ENCODE measurements around the gene TH.
"Not testable (repeated sequence)": the region's sequence is repeated elsewhere in the genome, so short reads cannot be mapped to it uniquely, and the experiment has no call there.

TH gene

DNA sequence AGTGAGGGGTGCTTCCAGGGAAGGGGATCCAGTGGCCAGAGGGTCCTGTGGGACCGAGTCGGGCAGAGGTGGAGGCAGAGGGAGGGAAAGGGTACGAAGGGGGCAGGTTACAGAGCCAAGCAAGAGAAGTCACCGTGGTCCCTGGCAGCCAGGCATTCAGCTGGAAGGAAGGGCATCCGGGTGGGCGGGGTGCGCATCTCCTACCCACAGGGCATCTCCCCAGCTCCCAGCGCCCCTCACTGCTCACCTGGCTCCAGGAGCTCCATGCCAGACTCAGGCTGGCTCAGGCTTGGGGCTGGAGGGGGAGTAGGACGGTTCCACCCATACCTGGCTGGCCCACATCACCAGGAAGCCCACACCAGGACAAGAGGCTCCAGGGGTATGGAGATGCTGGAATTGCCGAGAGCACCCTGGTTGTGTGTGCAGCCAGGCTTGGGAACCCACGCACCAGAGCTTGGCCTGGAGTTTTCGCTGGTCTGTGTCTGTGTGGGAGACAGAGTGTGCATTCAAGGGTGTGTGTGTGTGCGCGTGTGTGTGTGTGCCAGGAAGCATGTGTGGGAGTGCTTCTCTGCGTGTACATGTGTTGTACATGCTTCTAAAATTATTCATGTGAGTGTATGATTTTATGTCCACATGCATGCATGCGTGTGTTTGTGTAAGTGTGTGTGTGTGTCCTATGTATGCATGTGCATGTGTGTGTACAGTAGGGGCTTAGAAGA lies 6.6 kb upstream of the TH start:
- not testable (repeated sequence) for DNase-seq (ENCODE audit: low spot score)

DNA sequence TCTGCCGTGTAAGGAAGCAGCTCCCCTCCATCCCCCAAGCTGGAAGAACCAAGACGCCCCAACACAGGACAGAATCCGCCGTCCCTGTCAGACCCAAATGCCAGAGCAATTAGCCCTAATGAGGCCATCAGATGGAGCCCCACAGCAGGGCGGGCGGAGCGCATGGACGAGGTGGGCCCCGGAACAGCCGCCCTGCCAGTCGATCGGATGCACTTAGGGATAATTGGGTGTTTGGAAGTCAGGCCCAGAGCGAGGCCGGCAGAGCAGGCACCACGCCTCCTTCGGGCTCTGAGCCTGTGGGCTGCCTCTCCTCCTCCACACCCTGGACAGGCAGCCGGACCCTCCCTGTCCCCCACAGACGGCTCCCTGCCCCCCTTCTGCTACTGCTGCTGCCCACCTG lies 5.5 kb upstream of the TH start:
- no peak for DNase-seq (ENCODE audit: low spot score)

DNA sequence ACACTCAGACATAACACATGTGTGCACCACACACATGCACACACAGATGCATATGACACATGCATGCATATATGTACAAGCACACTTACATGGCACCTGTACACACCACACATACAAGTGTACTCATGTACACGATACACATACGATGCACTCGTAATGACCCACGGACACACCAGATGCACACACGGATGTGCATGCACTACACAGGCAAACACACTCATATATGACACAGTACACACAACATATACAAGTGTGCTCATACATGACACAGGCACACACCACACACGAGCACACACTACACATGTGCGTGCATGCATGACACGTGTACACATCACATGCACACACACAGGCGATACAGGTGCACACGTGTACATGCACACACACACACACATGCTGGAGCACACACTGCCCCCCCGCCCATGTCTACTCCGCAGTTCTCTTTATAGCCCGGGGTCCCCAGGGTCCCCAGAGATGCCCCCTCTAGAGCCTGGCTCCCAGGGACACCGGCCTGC lies 4.8 kb upstream of the TH start:
- DNase-seq (ENCODE audit: low spot score): no peak

DNA sequence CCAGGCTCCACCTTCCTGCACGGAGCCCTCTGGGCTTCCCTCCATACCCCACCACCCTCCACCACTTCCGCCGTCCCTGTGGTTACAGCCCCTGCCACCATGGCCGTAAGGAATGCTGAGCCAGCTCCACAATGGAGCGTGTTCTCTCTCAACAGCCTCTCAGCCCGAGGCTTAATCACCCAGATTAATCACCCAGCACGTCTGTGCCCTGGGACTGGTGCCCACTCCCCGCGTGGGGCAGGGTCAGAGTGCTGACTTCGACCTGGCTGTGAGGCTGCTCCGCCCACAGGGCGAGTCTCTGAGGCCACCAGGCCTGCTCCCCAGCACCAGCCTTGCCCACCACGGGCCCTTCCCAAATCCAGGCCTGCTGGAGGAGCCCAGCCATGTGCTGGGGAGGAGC lies 4.0 kb upstream of the TH start:
- no peak for DNase-seq (ENCODE audit: low spot score)

DNA sequence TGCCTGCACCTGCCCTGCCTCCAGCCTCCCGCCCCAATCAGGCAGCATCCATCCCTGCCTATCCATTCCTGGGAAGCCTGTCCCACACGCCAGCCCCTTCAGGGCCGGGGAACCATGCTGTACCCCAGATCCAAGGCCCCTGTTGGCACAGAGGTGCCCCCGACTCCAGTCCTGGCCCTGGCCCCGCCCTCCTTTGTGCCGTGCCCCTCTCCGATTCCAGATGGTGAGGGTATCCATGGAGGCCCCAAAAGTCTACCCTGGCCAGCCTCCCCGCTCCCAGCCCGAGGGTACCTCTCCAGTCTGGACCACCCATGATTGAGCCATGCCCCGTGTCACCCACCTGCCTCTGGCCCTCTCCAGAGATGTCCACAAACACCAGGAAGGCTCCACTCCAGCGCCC lies 2.7 kb upstream of the TH start:
- no peak for DNase-seq (ENCODE audit: low spot score)

DNA sequence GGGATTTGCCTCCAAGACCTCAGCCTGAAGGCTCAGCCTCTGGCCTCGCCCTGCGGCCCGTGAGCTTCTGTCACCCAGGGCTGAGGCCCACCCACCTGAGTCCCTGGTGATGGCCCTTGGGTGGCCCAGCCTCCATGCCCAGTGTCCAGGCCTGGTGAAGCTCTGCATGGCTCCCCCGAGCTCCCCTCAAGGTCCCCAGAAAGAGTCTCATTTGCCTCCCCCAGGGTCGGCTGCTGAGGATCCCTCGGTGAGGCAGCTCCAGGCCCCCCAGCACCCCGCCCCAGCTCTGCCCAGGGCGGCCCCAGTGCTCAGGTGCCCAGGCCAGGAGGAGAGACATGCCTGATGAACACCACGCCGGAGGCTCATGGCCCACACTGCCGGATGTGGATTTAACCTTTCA lies 2.1 kb upstream of the TH start:
- DNase-seq (ENCODE audit: low spot score): no peak

DNA sequence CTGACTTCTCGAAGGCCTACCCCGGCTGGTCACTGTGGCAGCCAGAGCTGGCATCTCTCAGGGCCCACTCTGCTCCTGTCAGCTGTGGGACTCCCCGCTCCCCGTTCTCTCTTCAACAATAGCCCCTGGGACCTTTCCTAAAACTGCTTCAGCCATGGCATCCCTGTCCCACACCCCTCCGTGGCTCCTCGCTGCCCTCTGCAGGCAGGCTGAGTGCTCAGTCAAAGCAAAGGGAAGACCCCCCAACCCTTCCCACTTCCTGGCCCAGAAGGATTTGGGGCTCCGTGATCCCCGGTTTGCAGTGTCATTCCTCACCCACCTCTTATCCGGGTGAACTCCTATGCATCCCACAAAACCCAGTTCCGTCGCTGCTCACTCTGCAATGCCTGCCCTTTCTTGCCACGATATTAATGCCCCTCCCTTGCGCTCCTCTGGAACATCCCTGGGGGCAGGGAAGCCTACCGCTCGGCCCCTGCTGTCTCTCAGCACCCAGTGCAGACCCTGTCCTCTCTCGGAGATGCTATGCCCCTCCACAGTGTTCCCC lies 1.6 kb upstream of the TH start:
- DNase-seq (ENCODE audit: low spot score): no peak

DNA sequence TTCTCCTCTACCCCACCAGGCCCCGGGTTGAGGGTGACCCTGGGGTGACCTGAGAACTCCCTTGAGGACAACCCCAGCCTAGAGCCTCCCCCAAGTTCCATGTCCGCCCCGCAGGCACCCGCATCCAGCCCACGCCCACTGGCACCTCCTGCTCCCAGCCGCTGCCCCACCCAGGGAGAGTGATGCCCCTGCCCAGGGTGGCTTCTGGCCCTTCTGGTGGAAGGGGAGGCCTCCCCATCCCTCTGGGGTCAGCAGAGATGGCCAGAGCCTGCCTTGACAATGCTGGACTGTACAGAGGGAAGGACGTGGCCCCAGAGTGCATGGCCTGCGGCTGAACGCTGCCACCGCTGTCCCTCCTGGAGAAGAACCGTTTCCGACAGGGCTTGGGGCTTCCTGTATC lies 1.1 kb upstream of the TH start:
- no peak for DNase-seq (ENCODE audit: low spot score)

DNA sequence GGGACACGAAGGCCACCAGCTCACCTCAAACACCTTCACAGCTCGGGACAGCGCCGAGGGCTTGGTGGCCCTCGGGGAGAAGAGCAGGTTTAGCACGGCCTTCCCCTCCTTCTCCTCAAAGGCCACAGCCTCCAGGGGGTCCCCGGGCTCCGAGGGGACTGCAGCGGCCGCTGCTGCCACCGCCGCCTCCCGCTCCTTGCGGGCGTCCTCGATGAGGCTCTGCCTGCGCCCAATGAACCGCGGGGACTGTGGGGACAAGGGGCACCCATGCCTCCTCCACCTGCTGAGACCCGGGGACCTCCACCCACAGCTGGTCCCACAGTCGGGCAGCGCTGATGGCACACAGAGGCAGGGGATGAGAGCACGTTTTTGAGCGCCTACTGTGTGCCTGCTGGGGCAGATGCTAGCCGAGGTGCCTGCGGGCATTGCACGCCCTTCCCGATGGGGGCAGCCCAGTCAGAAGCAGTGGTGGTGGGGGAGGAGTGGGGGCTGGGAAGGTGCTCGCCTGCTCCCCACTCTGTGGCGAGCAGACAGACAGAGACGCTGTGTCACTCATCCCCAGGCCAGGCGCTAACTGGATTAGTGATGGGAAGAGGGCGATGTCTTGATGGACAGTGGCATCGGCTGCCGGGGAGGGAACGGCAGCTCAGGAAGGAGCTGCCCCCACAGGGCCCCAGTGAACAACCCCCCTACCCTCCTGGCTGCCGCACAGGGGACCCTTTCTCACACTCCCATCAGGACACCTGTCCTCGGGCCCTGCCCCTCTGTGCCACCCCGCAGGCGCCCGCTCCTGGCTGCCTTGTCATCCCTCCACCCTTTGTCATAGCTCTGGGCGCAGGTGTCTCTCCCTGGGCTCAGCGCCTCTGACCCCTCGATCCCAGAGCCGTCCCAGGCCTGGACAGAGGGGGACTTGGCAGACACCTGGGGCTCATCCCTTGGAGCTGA lies 1.7 kb downstream of the TH start:
- no peak for DNase-seq (ENCODE audit: low spot score)

DNA sequence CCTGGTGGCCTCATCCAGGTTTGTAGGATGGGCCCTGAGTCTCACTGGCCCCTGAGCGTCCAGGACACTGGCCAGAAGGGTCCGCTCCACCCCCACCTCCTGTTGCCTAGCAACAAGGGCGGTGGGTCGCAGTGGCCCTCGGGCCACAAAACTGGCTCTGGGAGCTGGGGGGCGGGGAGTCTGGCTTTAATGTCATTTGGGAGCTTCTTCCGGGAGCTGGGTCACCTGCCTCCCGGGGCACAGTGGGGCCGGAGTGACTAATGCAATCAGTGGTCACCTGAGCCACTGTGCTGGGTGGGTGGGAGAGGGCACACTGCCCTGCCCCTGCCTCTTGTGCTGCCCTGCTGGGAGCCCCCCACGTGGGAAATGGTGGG lies 2.6 kb downstream of the TH start:
- no peak for DNase-seq (ENCODE audit: low spot score)

DNA sequence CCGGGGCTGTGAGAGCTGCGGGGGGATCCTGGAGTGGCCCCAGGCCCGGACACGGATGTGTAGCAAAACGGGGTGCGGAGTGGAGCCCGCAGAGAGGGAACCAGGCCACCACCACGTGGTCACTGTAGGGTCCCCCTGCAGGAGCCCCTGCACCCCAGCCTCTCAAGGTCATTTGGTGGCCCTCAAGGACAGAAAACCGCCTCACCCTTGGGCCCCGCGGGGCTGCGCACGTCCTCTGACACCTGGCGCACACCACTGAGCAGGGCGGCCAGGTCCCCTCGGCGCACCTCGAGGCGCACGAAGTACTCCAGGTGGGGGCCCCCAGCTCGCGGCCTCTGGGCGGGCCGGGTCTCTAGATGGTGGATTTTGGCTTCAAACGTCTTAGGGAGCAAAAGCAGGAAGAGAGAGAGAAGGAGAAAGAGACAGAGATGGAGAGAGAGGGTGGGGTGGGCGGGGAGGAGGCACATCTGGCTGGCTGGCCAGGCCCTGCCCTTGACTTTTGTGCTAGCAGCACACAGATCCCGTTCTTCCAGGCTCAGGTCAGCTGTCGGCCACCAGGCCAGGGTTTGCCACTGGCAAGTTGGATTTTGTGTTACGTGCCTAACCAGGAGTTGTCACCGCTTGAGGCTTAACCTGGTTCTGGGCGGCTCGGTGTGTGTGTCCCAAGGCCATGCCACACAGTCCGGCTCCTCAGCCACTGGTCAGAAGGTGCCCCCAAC lies 3.2 kb downstream of the TH start:
- DNase-seq (ENCODE audit: low spot score): no peak

DNA sequence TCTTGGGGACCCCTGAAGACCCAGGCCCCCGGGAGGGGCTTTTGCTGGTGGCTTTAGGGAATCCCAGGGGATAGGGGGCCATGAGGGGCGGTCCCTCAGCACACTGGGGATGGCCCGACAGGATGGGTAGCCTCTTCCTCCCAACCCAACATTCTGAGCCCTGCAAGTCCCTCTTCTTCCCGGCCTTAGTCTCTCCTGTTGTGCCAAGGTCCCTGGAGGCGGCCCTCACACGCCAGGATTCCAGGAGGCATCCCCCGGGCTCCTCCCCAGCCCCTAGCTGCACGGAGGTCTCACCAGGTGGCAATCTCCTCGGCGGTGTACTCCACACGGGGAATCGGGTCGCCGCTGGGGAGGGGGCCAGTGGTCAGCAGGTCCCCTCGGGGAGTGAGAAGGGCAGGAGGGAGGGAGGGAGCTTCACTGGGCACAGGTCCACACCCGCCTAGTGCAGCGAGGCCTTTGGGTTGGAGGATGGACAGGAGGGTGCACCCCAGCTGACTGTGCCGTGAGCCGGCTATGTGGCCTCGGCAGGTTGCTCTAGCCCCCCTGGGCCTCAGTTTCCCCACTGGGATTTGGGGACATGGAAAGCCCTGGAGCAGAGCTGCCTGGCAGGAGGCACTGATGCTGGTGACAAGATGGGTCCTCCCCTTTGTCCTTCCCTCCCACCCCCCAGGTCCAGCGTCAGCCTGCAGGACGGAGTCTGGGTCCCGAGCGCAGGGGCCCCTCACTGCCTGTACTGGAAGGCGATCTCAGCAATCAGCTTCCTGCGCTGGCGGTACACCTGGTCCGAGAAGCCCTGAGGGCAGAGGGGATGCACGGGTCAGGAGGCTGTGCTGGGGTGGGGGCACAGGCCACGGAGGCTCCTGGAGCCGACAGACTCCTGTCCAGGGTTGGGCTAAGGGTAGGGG lies 4.2 kb downstream of the TH start:
- DNase-seq (ENCODE audit: low spot score): no peak

DNA sequence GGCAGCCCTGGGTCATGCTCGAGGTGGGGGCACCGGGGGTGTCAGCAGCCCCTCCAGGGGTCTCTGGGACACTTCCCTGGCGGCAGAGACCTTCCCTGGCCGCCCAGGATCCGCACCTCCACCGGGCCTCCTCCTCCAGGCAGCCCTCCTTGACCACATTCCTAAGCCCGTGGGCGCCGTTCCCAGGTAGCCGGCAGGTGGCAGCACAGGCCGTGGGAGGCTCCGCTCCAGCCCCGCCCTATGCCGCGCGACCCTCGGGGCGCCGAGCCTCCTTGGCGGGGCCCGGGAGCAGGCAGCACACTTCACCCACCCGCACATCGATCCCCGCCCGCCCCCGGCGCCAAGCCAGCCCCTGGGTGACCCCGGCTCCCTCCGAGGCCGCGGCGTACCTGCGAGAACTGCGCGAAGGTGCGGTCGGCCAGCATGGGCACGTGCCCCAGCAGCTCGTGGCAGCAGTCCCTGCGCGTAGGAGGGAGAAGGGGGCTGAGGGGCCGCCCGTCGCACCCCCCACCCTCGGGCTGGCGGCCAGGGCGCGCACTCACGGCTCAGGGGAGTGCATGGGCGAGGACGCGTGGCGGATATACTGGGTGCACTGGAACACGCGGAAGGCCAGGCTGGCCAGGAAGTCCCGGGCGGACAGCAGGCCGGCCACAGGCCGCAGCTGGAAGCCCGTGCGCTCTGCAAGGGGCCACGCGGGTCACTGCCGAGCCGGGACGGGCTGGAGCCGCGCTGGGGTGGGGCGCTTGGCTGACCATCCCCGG lies 5.3 kb downstream of the TH start:
- DNase-seq (ENCODE audit: low spot score): no peak

DNA sequence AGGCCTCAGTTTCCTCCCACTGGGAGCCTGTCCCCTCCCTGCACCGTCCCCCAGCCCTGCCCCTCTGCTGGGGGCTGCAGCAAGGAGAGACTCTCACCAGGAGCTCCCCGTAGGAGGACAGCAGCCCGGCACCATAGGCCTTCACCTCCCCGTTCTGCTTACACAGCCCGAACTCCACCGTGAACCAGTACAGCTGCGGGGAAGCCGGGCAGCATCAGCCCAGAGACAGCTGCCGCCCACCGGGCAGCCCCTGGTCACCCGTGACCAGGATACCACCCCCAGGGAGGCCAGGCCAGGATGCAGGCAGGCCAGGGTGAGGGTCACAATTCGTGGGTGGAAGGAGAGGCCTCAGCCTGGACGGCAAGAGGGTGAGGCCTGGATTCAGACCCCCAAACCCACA lies 6.0 kb downstream of the TH start:
- DNase-seq (ENCODE audit: low spot score): no peak

DNA sequence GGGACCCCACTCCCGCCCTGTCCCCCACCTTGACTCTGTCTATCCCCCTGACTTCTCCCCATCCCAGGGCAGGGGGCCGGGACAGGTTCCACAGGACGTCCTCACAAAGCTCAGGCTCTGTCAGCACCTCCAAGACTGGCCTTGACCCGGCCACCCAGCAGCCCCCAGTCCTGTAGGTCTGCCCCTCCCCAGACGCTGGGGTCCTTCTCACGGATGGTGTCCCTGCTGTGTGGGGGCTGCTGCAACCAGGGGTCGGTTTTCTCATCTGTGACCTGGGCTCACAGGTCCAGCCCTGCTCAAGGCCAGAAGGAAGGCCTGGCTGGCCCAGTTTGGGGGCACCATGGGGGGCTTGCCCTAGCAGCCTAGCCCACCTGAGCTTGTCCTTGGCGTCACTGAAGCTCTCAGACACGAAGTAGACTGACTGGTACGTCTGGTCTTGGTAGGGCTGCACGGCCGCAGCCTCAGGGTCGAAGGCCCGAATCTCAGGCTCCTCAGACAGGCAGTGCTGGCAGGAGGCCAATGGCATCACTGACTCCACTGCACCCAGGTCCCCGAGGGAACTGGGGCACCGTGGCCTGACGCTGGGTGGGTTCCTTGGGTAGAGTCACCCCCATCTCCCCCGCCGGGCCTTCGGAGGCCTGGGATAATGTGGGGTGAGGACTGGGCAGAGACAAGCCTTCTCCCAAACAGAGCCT lies 6.6 kb downstream of the TH start:
- no peak for DNase-seq (ENCODE audit: low spot score)

DNA sequence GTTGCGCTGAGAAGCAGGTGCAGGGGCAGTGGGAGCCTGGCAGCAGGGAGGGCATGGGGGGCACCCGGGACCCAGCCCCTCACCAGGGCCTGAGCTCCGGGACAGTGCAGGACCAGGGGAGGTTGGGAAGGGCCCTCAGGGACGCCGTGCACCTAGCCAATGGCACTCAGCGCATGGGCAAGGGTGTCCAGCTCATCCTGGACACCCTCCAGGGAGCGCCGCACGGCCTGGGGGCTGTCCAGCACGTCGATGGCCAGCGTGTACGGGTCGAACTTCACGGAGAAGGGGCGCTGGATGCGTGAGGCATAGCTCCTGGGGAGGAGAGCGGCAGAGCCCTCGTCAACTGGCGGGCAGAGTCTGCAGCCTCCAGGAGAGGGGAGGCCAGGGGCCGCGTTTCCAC lies 7.5 kb downstream of the TH start:
- no peak for DNase-seq (ENCODE audit: low spot score)

DNA sequence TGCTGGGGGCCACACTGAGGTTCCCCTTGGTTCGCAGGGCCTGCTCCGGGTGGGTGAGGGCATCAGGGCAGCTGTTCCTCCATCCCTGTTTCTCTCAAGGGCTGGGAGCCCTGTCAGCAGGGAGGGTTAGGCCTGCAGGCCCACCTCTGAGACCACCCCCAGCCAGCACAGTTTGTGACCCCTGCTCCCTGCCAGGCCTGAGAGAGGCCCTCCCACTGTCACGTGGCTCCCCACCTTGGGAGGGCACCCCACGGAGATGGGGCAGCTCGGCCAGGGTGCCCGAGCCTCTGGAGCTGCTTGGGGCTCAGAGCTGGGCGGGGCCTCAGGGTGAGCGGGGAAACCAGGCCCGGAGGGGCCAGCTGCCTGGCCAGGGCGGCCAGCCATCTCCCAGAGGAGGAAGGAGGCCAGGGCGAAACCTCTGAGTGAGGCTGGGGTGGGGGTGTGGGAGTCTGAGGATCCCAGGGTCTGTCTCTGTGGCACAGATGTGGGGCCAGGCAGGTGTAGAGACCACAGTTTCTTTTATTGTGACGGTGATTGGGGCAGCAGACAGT lies 8.1 kb downstream of the TH start:
- no peak for DNase-seq (ENCODE audit: low spot score)

DNA sequence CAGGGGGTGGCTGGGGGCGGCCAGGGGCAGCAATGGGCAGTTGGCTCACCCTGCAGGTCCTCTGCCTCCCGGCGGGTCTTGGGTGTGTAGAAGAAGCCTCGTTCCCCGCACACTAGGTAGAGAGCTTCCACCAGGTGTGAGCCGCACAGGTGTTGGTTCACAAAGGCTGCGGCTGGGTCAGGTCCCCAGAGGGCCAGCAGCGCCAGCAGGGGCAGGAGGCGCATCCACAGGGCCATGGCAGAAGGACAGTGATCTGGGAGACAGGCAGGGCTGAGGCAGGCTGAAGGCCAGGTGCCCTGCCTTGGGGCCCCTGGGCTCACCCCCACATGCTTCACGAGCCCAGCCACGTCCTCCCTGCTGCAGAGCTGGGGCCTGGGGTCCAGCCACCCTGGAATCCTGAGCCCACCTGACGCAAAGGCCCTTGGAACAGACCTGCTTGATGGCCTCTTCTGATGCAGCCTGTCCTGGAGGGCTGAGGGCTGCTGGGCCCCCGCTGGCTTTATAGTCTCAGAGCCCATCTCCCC lies 10.8 kb downstream of the TH start, which contains the start of gene INS:
Gene INS, minus strand, starts transcription at position 474 of the 524 bp plus-strand sequence. Its CDS starts 238 bp downstream, at position 236.
- no peak for DNase-seq (ENCODE audit: low spot score)
